Omental fat pad (tissue), 4 donors: ENCODE data around the gene IAPP. TPM values are rescaled to one million over a fixed set of nuclear protein-coding genes. Genes with fewer than 3 reads are reported as not detected.
"Not testable (repeated sequence)": the region's sequence is repeated elsewhere in the genome, so short reads cannot be mapped to it uniquely, and the experiment has no call there.

Experiments used
- ATAC-seq: fragments of 150-250 bp; one replicate; pipeline ENCODE4 v1.9.1; 2016; ENCODE audit warnings: mild to moderate bottlenecking, moderate library complexity; ENCODE audit not compliant: low FRiP score
- DNase-seq: peaks from one replicate; pipeline ENCODE4 v3.0.0-alpha.2; 2019; ENCODE audit warnings: low spot score
- CTCF ChIP-seq, 3 donors: fragments of 450-650 bp; IDR thresholded peaks; one replicate each; pipeline ENCODE4 v1.5.1; 2016 to 2017; ENCODE audit warnings: antibody characterized with exemption in 3 of 3, mild to moderate bottlenecking in 3 of 3, moderate library complexity in 2 of 3
- total RNA-seq, 4 donors: library from RNA; depleted of rRNA; stranded (reverse); fragments of >200 nt; gene quantifications; one replicate each; pipeline ENCODE4 v1.1.0, GENCODE V29; 2016

IAPP gene
- total RNA-seq, 4 donors from 2014 or later = not detected

- ATAC-seq (no peak), DNase-seq (no peak)
- no peak for TF ChIP-seq CTCF (IDR thresholded peaks at IDR 0.05)
These were observed 21.7 kb upstream of the IAPP start for GRCh38 chr12:21350975-21351374.

GRCh38 chr12:21353487-21353886, 19.2 kb upstream of the IAPP start:
- no peak for ATAC-seq
- no peak for TF ChIP-seq CTCF (IDR thresholded peaks at IDR 0.05)
- DNase-seq = no peak

DNA sequence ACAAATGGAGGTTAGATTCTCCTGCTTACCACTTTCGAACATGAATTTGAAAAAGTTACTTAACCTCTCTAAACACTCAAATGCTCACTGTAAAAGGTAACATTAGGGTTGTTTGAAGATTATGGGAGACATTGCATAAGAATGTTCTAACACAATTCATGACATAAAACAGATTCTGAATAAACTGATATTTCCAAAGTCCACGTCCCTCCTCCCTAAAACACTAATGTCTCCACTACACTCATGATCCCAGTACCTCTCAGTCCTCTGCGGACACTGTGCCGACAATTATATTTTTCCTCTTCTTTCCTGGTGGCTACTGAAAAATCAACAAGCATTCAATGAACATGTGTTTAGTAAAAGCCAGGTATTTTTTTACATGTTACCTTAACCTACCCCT, 18.8 kb upstream of the IAPP start:
- DNase-seq = no peak
- TF ChIP-seq CTCF (IDR thresholded peaks at IDR 0.05) = no peak
- ATAC-seq = no peak

DNA sequence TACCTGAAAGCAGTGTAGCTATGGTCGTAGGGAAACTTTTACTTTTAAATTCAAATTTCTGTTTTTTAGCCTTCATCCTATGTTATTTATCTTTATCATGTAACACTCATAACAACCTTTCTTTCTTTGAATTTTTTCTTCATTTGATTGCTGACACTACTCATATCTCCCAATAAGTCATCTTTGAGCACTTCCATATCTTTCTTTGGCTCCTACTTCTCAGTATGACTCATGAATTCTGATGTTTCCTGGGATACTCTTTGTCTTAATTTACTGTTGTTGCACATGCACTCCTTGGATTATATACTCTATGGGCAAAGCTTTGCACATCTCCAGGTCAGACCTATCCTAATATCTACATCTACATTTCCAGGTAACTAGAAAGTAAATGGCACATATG, 18.1 kb upstream of the IAPP start:
- TF ChIP-seq CTCF (IDR thresholded peaks at IDR 0.05) = no peak
- ATAC-seq (no peak), DNase-seq (no peak)

- DNase-seq, ATAC-seq: not testable (repeated sequence)
These were observed 12.1 kb upstream of the IAPP start for GRCh38 chr12:21360632-21361031.

DNA sequence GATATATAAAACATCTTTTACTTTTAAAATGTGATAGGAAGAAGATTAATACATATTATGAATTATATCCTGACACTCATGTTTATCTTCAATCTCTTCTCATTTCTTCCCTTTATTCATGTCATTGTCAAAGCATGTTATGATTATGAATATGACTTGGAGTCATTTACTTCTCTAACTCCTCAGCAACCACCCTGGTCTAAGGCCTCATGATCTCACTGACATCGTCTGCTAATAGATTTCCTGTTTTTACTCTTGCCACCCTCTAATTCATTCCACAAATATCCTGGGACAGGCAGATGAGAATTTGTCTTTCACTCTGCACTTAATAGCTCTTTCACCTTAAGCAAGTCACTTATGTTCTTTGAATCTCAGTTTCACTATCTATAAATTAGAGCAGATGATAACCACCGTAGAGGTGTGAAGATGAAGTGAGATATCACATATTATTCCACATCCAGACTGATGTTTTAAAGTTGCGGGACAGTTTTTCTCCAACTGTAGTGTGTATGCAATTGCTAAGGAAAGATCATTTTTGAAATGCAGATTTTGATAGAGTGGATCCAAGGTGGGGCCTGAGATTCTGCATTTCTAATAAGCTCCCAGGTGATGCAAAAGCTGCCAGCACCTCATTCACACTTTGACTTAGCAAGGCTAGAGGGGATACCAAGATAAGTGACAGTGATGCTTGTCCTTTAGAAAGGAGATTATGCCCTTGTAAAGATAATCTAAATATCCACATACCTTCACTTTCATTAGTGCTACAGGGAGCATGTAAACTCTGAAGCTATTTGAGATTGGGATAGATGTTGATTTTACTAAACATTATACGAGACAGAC, 3.3 kb upstream of the IAPP start:
- DNase-seq (no peak), ATAC-seq (no peak)
- no peak for TF ChIP-seq CTCF (IDR thresholded peaks at IDR 0.05)

GRCh38 chr12:21370845-21371449, 1.8 kb upstream of the IAPP start:
- no peak for ATAC-seq
- TF ChIP-seq CTCF (IDR thresholded peaks at IDR 0.05) = no peak
- DNase-seq = no peak
